Measurements from ENCODE around the gene CHN2. TPM values are rescaled to one million over a fixed set of nuclear protein-coding genes. Genes with fewer than 3 reads are reported as not detected.

CHN2 gene
- total RNA-seq, 2 donors from 2014 or later, result 7.0 to 29.1 TPM

DNA sequence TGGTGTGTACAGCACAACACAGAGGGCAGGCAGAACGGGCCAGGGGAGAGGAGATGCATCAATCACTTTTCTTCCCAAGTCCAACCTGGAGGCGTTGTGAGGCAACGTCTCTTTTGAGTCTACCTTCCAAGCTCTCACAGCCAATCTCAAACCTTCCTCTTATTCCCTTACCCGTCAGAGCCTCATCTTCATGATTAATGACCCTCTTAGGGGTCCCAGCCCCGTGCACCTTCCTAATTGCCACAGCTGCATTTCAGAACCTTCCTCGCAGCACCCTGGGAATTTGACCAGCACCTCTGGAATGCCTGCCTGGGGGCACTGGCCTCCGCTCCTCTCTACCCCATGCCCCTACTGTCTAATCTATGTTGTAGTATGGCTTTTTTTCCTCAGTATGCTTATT lies 199.7 kb downstream of the CHN2 start:
- DNase-seq (ENCODE audit: low spot score), result no peak
- Histone ChIP-seq H3K4me1 (replicated peaks) (no peaks in the 10 kb centered on the region), H3K36me3 (no peaks in the 10 kb centered on the region), H3K4me3 (no peak overlapping the region), H3K9me3 (no peaks in the 10 kb centered on the region), H3K27ac (no peak overlapping the region), H3K27me3 (replicated peaks; ENCODE audit: insufficient read depth) (no peaks in the 10 kb centered on the region)
- TF ChIP-seq POLR2AphosphoS5 (IDR thresholded peaks at IDR 0.05) (no peak), POLR2A (IDR thresholded peaks at IDR 0.05) (no peak), CTCF (IDR thresholded peaks at IDR 0.05) (no peak)
- WGBS, result 81% methylated on average over 7 of the region's 7 CpGs
- intact Hi-C loops (cut with DNase I), result no loop called here

- 90% methylated on average over 7 of the region's 7 CpGs for WGBS
- Histone ChIP-seq H3K36me3 (no peaks in the 10 kb centered on the region), H3K27me3 (replicated peaks; ENCODE audit: insufficient read depth) (no peaks in the 10 kb centered on the region), H3K27ac (no peak overlapping the region), H3K4me1 (replicated peaks) (no peaks in the 10 kb centered on the region), H3K4me3 (no peak overlapping the region), H3K9me3 (no peaks in the 10 kb centered on the region)
- intact Hi-C loops (cut with DNase I), result no loop called here
- DNase-seq (ENCODE audit: low spot score), result no peak
- no peak for TF ChIP-seq CTCF (IDR thresholded peaks at IDR 0.05)
- TF ChIP-seq POLR2AphosphoS5 (IDR thresholded peaks at IDR 0.05), result no peak
- TF ChIP-seq POLR2A (IDR thresholded peaks at IDR 0.05), result no peak
These were observed 202.0 kb downstream of the CHN2 start for GRCh38 chr7:29396563-29396962.

DNA sequence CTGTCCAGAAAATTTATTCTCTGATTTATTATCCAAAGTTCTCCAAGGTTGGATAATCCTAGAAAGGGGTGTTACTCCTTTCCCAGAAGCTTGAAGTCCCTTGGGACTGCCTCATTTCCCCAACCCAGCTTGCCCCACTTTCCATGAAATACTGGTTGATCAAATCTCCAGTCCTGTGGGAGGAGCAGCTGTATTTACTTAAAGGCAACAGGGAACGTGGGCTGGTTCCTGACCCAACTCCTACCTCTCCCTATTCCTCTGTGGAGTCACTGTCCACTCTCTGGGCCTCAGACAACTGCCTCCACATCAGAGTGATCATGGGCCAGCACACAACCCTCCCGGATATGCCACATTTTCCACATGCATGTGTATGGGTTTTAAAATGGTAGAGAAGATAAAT lies 202.8 kb downstream of the CHN2 start:
- no peak for TF ChIP-seq POLR2AphosphoS5 (IDR thresholded peaks at IDR 0.05)
- TF ChIP-seq POLR2A (IDR thresholded peaks at IDR 0.05), result no peak
- no peak for TF ChIP-seq CTCF (IDR thresholded peaks at IDR 0.05)
- Histone ChIP-seq H3K27ac (no peak overlapping the region), H3K4me3 (no peak overlapping the region), H3K36me3 (no peaks in the 10 kb centered on the region), H3K27me3 (replicated peaks; ENCODE audit: insufficient read depth) (no peaks in the 10 kb centered on the region), H3K4me1 (replicated peaks) (no peaks in the 10 kb centered on the region), H3K9me3 (no peaks in the 10 kb centered on the region)
- DNase-seq (ENCODE audit: low spot score), result no peak
- WGBS, result 63% methylated on average over 2 of the region's 2 CpGs
- intact Hi-C loops (cut with DNase I), result no loop called here

GRCh38 chr7:29398011-29398410 lies 203.4 kb downstream of the CHN2 start:
- no peaks in the 10 kb centered on the region for H3K36me3 ChIP-seq
- 70% methylated on average over 4 of the region's 4 CpGs for WGBS
- H3K4me3 ChIP-seq, result no peak overlapping the region
- TF ChIP-seq POLR2A (IDR thresholded peaks at IDR 0.05) (no peak), CTCF (IDR thresholded peaks at IDR 0.05) (no peak), POLR2AphosphoS5 (IDR thresholded peaks at IDR 0.05) (no peak)
- intact Hi-C loops (cut with DNase I), result no loop called here
- H3K27me3 ChIP-seq (replicated peaks; ENCODE audit: insufficient read depth), result no peaks in the 10 kb centered on the region
- no peak overlapping the region for H3K27ac ChIP-seq
- H3K4me1 ChIP-seq (replicated peaks), result no peaks in the 10 kb centered on the region
- no peak for DNase-seq (ENCODE audit: low spot score)
- H3K9me3 ChIP-seq, result no peaks in the 10 kb centered on the region

DNA sequence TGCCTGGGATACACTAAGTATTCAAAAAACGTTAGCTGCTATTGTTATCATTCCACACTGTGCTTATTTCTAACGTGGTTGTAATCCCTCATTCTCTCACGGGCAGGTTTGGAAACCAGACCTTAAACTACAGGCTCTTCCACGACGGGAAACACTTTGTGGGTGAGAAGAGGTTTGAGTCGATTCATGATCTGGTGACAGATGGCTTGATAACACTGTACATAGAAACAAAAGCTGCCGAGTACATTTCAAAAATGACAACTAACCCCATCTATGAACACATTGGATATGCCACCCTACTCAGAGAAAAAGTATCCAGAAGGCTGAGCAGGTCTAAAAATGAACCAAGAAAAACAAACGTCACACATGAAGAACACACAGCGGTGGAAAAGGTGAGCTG lies 205.9 kb downstream of the CHN2 start:
- Histone ChIP-seq H3K9me3 (no peaks in the 10 kb centered on the region), H3K27ac (no peak overlapping the region), H3K36me3 (no peaks in the 10 kb centered on the region), H3K27me3 (replicated peaks; ENCODE audit: insufficient read depth) (no peaks in the 10 kb centered on the region), H3K4me1 (replicated peaks) (no peaks in the 10 kb centered on the region), H3K4me3 (no peak overlapping the region)
- DNase-seq (ENCODE audit: low spot score), result no peak
- intact Hi-C loops (cut with DNase I), result no loop called here
- 85% methylated on average over 9 of the region's 9 CpGs for WGBS
- TF ChIP-seq POLR2A (IDR thresholded peaks at IDR 0.05), result no peak
- no peak for TF ChIP-seq CTCF (IDR thresholded peaks at IDR 0.05)

All from prostate gland (tissue), 2 donors.